C4-2B (cell line): Measurements from ENCODE around the gene OR7C2.

ENCODE experiments used
- ZFX ChIP-seq: fragments of 450-650 bp; IDR thresholded peaks from 2 replicates; pipeline ENCODE4 v1.6.1; 2017
- TF ChIP-seq, protein P1 (sequence below): fragments of 450-650 bp; conservative IDR thresholded peaks from 2 replicates; pipeline ENCODE4 v1.5.1; 2017; ENCODE audit warnings: mild to moderate bottlenecking

- TF ChIP-seq, protein P1, sequence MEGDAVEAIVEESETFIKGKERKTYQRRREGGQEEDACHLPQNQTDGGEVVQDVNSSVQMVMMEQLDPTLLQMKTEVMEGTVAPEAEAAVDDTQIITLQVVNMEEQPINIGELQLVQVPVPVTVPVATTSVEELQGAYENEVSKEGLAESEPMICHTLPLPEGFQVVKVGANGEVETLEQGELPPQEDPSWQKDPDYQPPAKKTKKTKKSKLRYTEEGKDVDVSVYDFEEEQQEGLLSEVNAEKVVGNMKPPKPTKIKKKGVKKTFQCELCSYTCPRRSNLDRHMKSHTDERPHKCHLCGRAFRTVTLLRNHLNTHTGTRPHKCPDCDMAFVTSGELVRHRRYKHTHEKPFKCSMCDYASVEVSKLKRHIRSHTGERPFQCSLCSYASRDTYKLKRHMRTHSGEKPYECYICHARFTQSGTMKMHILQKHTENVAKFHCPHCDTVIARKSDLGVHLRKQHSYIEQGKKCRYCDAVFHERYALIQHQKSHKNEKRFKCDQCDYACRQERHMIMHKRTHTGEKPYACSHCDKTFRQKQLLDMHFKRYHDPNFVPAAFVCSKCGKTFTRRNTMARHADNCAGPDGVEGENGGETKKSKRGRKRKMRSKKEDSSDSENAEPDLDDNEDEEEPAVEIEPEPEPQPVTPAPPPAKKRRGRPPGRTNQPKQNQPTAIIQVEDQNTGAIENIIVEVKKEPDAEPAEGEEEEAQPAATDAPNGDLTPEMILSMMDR = no peak
- no peak for TF ChIP-seq ZFX
Observed at GRCh38 chr19:14901675-14902260, 39.5 kb upstream of the OR7C2 start.
